ENCODE data around the gene TTC6. TPM values are rescaled to one million over a fixed set of nuclear protein-coding genes. Genes with fewer than 3 reads are reported as not detected.

TTC6 gene
- total and polyA plus RNA-seq, 12 donors, result 0.72 TPM; not detected in 11

GRCh38 chr14:37563189-37563588, 32.2 kb upstream of the TTC6 start:
- Histone ChIP-seq H3K4me1 (replicated peaks in 1 of 2) (no peaks in the 10 kb centered on the region), H3K36me3 (replicated peaks in 1 of 2) (no peaks in the 10 kb centered on the region), H3K27ac (no peak overlapping the region), H3K27me3 (no peaks in the 10 kb centered on the region), H3K9me3 (replicated peaks in 1 of 3) (no peaks in the 10 kb centered on the region), H3K4me3 (no peak overlapping the region)
- 79 to 87% (median 82%) methylated on average over 2 of the region's 2 CpGs for WGBS, 4 donors
- TF ChIP-seq CTCF (IDR thresholded peaks at IDR 0.05), result no peak
- no peak for TF ChIP-seq POLR2A (IDR thresholded peaks at IDR 0.05)
- no peak for DNase-seq
- intact Hi-C loops (cut with DNase I), result no loop called here

DNA sequence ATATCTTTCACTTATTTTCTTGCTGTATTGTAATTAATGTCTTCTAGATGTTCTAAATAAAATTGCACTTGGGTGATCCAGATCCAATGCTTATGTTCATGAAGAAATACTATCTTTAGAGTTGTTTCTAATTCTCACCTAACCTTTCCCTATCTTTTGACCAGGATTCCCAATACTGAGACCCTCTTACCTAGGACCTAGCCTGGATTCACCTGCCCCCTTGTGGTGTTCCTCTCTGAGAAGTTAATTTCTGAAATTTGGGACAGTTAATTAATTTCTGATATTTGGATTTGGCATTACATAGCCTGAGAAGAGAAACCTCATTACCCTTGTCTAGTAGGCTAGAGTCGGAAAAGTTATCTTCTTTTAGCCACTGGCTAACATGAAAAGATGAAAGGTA, 29.9 kb upstream of the TTC6 start:
- H3K27me3 ChIP-seq, result no peaks in the 10 kb centered on the region
- no peaks in the 10 kb centered on the region for H3K4me1 ChIP-seq (replicated peaks in 1 of 2)
- H3K27ac ChIP-seq, result no peak overlapping the region
- no peak overlapping the region for H3K4me3 ChIP-seq
- DNase-seq, result no peak
- H3K9me3 ChIP-seq (replicated peaks in 1 of 3), result no peaks in the 10 kb centered on the region
- no peaks in the 10 kb centered on the region for H3K36me3 ChIP-seq (replicated peaks in 1 of 2)
- WGBS, 4 donors, result 79 to 86% (median 85%) methylated on average over 1 of the region's 1 CpG
- TF ChIP-seq CTCF (IDR thresholded peaks at IDR 0.05), result no peak
- TF ChIP-seq POLR2A (IDR thresholded peaks at IDR 0.05), result no peak
- intact Hi-C loops (cut with DNase I), result no loop called here

DNA sequence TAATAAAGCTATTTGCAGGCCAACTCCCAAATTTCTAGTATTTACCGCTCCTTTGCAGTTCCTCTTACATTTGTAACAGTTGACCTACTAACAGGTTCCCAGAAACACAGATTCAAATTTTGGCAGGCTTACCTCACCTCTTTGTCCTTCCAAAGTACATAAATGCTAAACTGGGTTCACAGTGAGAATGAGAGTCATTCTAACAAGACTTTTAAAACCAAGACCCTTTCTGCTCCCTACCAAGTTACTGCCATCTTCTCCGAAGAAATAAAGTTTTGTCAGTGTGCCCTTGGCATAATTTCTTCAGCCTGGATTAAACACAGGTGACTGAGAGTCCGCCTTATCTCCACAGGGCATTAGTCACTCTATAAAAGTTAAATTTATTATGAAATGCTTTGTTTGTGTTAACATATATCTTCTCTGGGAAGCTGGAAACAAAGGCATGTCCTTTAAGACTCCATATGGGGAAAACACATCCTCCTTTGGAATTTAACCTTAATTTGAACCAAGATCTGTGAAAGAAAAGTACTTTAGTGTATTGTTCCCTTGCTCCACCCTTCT, 28.5 kb upstream of the TTC6 start:
- H3K36me3 ChIP-seq (replicated peaks in 1 of 2), result no peaks in the 10 kb centered on the region
- 21 to 34% (median 30%) methylated on average over 3 of the region's 3 CpGs for WGBS, 4 donors
- no peaks in the 10 kb centered on the region for H3K9me3 ChIP-seq (replicated peaks in 1 of 3)
- H3K4me3 ChIP-seq, result no peak overlapping the region
- no peak for DNase-seq
- H3K27me3 ChIP-seq, result no peaks in the 10 kb centered on the region
- no peaks in the 10 kb centered on the region for H3K4me1 ChIP-seq (replicated peaks in 1 of 2)
- no peak overlapping the region for H3K27ac ChIP-seq
- intact Hi-C loops (cut with DNase I), result no loop called here
- TF ChIP-seq POLR2A (IDR thresholded peaks at IDR 0.05), result no peak
- TF ChIP-seq CTCF (IDR thresholded peaks at IDR 0.05), result no peak

GRCh38 chr14:37569729-37570128, 25.7 kb upstream of the TTC6 start:
- H3K9me3 ChIP-seq (replicated peaks in 1 of 3), result no peaks in the 10 kb centered on the region
- TF ChIP-seq CTCF (IDR thresholded peaks at IDR 0.05) (no peak), POLR2A (IDR thresholded peaks at IDR 0.05) (no peak)
- H3K36me3 ChIP-seq (replicated peaks in 1 of 2), result no peaks in the 10 kb centered on the region
- no peaks in the 10 kb centered on the region for H3K27me3 ChIP-seq
- no peak overlapping the region for H3K4me3 ChIP-seq
- H3K4me1 ChIP-seq (replicated peaks in 1 of 2), result no peaks in the 10 kb centered on the region
- no peak overlapping the region for H3K27ac ChIP-seq
- intact Hi-C loops (cut with DNase I), result no loop called here
- no peak for DNase-seq
- 89 to 94% (median 92%) methylated on average over 7 of the region's 7 CpGs for WGBS, 4 donors
